GM23248 (cell line): ENCODE measurements around the gene LBP. TPM values are rescaled to one million over a fixed set of nuclear protein-coding genes. Genes with fewer than 3 reads are reported as not detected.

Experiments
- DNase-seq: peaks from one replicate; pipeline ENCODE4 v3.0.0-alpha.2; 2015
- H2AFZ ChIP-seq: fragments of 200-600 bp; sonication (generic); 2 replicates; pipeline ENCODE4 v1.6.1; 2016; ENCODE audit warnings: antibody characterized with exemption
- H3F3A ChIP-seq: fragments of 200-600 bp; sonication (generic); 2 replicates; pipeline ENCODE4 v1.6.1; 2016; ENCODE audit warnings: mild to moderate bottlenecking, antibody characterized with exemption, mixed run types; ENCODE audit not compliant: insufficient read depth
- H3K27ac ChIP-seq: fragments of 200-600 bp; sonication (generic); 2 replicates; pipeline ENCODE4 v1.5.1; 2016; ENCODE audit warnings: mild to moderate bottlenecking
- H3K27me3 ChIP-seq: fragments of 200-600 bp; sonication (generic); replicated peaks from 2 replicates; pipeline ENCODE4 v1.6.1; 2016; ENCODE audit warnings: mild to moderate bottlenecking; ENCODE audit not compliant: insufficient read depth
- H3K36me3 ChIP-seq: fragments of 200-600 bp; sonication (generic); 2 replicates; pipeline ENCODE4 v1.6.1; 2016; ENCODE audit warnings: low read depth, mild to moderate bottlenecking
- H3K4me1 ChIP-seq: fragments of 200-600 bp; sonication (generic); 2 replicates; pipeline ENCODE4 v1.6.1; 2016; ENCODE audit warnings: mild to moderate bottlenecking; ENCODE audit not compliant: insufficient read depth
- H3K4me2 ChIP-seq: fragments of 200-600 bp; sonication (generic); one replicate; pipeline ENCODE4 v1.6.1; 2016; ENCODE audit warnings: mild to moderate bottlenecking; ENCODE audit not compliant: unreplicated experiment
- H3K4me3 ChIP-seq: fragments of 200-600 bp; sonication (generic); 2 replicates; pipeline ENCODE4 v1.5.1; 2016; ENCODE audit warnings: mild to moderate bottlenecking
- H3K79me2 ChIP-seq: fragments of 200-600 bp; sonication (generic); 2 replicates; pipeline ENCODE4 v1.6.1; 2016; ENCODE audit warnings: mild to moderate bottlenecking; ENCODE audit not compliant: insufficient read depth
- H3K9ac ChIP-seq: fragments of 200-600 bp; sonication (generic); 2 replicates; pipeline ENCODE4 v1.6.1; 2016; ENCODE audit warnings: mild to moderate bottlenecking
- H3K9me2 ChIP-seq: fragments of 200-600 bp; sonication (generic); 2 replicates; pipeline ENCODE4 v1.6.1; 2016; ENCODE audit warnings: mixed run types, mild to moderate bottlenecking, moderate library complexity; ENCODE audit not compliant: insufficient read depth
- H3K9me3 ChIP-seq: fragments of 200-600 bp; sonication (generic); one replicate; pipeline ENCODE4 v1.6.1; 2017; ENCODE audit warnings: low read depth
- H4K20me1 ChIP-seq: fragments of 200-600 bp; sonication (generic); 2 replicates; pipeline ENCODE4 v1.6.0; 2016; ENCODE audit not compliant: insufficient read depth
- EZH2 ChIP-seq: fragments of 200-600 bp; sonication (generic); IDR thresholded peaks from 2 replicates; pipeline ENCODE4 v1.6.1; 2018; ENCODE audit warnings: antibody characterized with exemption, mild to moderate bottlenecking; ENCODE audit not compliant: insufficient read depth, poor library complexity, severe bottlenecking
- EZH2phosphoT487 ChIP-seq: fragments of 200-600 bp; sonication (generic); IDR thresholded peaks from 2 replicates; pipeline ENCODE4 v1.6.1; 2018; ENCODE audit warnings: antibody characterized with exemption, moderate library complexity, mild to moderate bottlenecking, low read depth; ENCODE audit not compliant: insufficient read depth
- WGBS, 2 experiments: methylation state at CpG; one replicate each; pipeline ENCODE4 v1.1.6; 2015 to 2017; ENCODE audit warnings: low lambda C conversion rate in 2 of 2, low coverage in 1 of 2; ENCODE audit errors: missing lambda C conversion rate in 2 of 2; 5-methylcytosine and 5-hydroxymethylcytosine counted together
- in situ Hi-C: fragments of 300-500 bp; cut with MboI; formaldehyde crosslinking; loops from 2 replicates; pipeline ENCODE4 v1.15.0; 2020
- polyA plus RNA-seq: library from polyadenylated mRNA; unstranded; fragments of >200 nt; fragmentation: Nextera tagmentation; extraction: Ambion mirVana; gene quantifications from 2 replicates; pipeline ENCODE4 v1.2.1, GENCODE V29; 2016
- total RNA-seq: library from RNA; depleted of rRNA; stranded (reverse); fragments of >200 nt; shearing (Covaris generic); gene quantifications from 2 replicates; pipeline ENCODE4 v1.2.3, GENCODE V29; 2014; rRNA removed

LBP gene
- total RNA-seq (not detected in 2 replicates), polyA plus RNA-seq (not detected in 2 replicates)

GRCh38 chr20:38346247-38346651 lies at the start of gene LBP:
LBP (plus strand) TSS chr20:38346482; CDS start chr20:38346517, 35 bp downstream.
- in situ Hi-C loops, result no loop called here
- no peaks in the 10 kb centered on the region for H3K9me3 ChIP-seq

DNA sequence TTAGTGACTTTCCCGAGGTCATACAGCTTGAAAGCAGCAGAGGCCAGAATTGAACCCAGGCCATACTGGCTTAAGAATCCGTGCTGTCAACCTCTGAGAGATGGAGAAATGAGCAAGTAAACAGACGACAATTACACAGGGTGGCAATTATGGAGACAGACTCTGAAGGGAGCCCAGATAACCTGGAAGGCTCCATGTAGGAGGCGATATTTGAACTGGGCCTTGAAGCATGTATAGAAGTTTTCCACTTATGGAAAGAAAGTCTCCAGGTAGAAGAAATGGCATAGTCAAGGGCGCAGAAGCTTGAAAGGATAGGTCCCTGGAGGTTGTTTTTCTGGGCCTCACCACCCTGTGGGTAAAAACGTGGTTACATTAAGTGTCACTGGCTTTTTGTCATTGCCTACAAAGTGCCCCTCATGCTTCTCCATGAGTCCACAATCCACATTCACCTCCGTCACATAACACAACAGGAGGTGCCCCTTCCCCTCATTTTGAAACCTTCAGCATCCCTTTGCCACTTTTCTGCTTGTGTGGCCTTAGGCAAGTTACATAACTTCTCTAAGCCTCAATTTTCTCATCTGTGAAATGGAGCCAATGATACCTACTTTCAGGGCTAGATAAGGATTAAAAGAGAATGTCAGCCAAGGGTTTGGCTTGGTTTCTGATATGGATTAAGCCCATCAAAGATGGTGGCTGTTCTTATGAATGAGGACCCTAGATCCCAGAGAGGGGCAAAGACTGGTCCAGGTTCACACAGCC lies 48.2 kb upstream of the LBP start:
- Histone ChIP-seq H3K9ac (peak overlapping the region; percentile 53), H3K36me3 (no peaks in the 10 kb centered on the region), H3K9me3 (no peaks in the 10 kb centered on the region), H3F3A (no peaks in the 10 kb centered on the region), H2AFZ (peak overlapping the region; percentile 84), H3K79me2 (no peaks in the 10 kb centered on the region), H3K4me3 (no peak overlapping the region), H3K4me1 (peaks cover 9% of the 10 kb centered on the region), H3K27me3 (no peaks in the 10 kb centered on the region), H3K9me2 (no peaks in the 10 kb centered on the region), H3K27ac (peak overlapping the region; percentile 36), H3K4me2 (no peak overlapping the region), H4K20me1 (no peaks in the 10 kb centered on the region)
- no peak for DNase-seq
- WGBS, 2 experiments, result 96 to 98% methylated on average over 7 of the region's 7 CpGs
- TF ChIP-seq EZH2 (no peak), EZH2phosphoT487 (no peak)
- in situ Hi-C loops, result no loop called here

More at GRCh38 chr20:38346247-38346651, at the start of gene LBP:
- Histone ChIP-seq H3K4me1 (no peaks in the 10 kb centered on the region), H3K79me2 (no peaks in the 10 kb centered on the region), H2AFZ (no peak within 1 kb of the TSS), H3K27me3 (peaks cover 24% of the 10 kb centered on the region), H3K9me2 (no peaks in the 10 kb centered on the region), H3K4me3 (no peak within 1 kb of the TSS), H3K4me2 (no peak within 1 kb of the TSS), H3K9ac (no peak within 1 kb of the TSS), H3F3A (no peaks in the 10 kb centered on the region), H3K36me3 (no peaks in the 10 kb centered on the region), H3K27ac (no peak within 1 kb of the TSS), H4K20me1 (no peaks in the 10 kb centered on the region)
- TF ChIP-seq EZH2phosphoT487, result no peak
- TF ChIP-seq EZH2, result no peak
- DNase-seq, result no peak
- WGBS, 2 experiments, result 69 to 70% methylated on average over 8 of the region's 8 CpGs

- no peaks in the 10 kb centered on the region for H4K20me1 ChIP-seq
- H3K27ac ChIP-seq, result peak overlapping the region; percentile 36
- no peaks in the 10 kb centered on the region for H3K9me3 ChIP-seq
- no peaks in the 10 kb centered on the region for H3K79me2 ChIP-seq
- H3K36me3 ChIP-seq, result no peaks in the 10 kb centered on the region
- H2AFZ ChIP-seq, result peak overlapping the region; percentile 84
- peaks cover 9% of the 10 kb centered on the region for H3K4me1 ChIP-seq
- H3K4me2 ChIP-seq, result no peak overlapping the region
- H3F3A ChIP-seq, result no peaks in the 10 kb centered on the region
- in situ Hi-C loops, result no loop called here
- H3K9ac ChIP-seq, result peak overlapping the region; percentile 53
- 11 to 21% methylated on average over 13 of the region's 13 CpGs for WGBS, 2 experiments
- peak; percentile 78 for DNase-seq
- no peaks in the 10 kb centered on the region for H3K27me3 ChIP-seq
- H3K4me3 ChIP-seq, result no peak overlapping the region
- no peaks in the 10 kb centered on the region for H3K9me2 ChIP-seq
- TF ChIP-seq EZH2phosphoT487 (no peak), EZH2 (no peak)
Measured at GRCh38 chr20:38298768-38299288, 47.5 kb upstream of the LBP start.

DNA sequence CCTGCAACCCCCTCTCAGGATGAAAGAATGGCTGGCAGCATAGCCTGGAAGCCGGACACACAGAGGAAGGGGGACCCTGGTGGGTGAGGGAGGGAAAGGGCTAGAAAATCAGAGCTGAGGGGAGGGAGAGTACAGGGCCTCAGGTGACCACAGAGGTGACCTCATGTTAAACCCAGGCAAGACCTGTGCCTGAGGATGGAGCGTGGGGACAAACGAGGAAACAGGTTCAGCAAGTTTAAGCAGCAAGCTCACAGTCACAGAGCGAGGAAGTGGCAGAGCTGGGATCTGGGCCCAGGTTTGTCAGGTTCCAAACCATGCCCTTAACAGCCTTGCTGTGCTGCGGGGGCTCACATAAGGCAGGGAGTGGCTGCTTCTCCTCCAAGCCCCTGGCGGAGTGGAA lies 46.3 kb upstream of the LBP start:
- no peak overlapping the region for H2AFZ ChIP-seq
- no peaks in the 10 kb centered on the region for H3K27me3 ChIP-seq
- H3K4me1 ChIP-seq, result peaks cover 9% of the 10 kb centered on the region
- TF ChIP-seq EZH2phosphoT487 (no peak), EZH2 (no peak)
- H4K20me1 ChIP-seq, result no peaks in the 10 kb centered on the region
- no peak overlapping the region for H3K27ac ChIP-seq
- no peaks in the 10 kb centered on the region for H3F3A ChIP-seq
- H3K9ac ChIP-seq, result no peak overlapping the region
- no peaks in the 10 kb centered on the region for H3K79me2 ChIP-seq
- no peak for DNase-seq
- no peaks in the 10 kb centered on the region for H3K9me2 ChIP-seq
- WGBS, 2 experiments, result 87 to 95% methylated on average over 6 of the region's 6 CpGs
- no peaks in the 10 kb centered on the region for H3K36me3 ChIP-seq
- no peaks in the 10 kb centered on the region for H3K9me3 ChIP-seq
- H3K4me2 ChIP-seq, result no peak overlapping the region
- in situ Hi-C loops, result no loop called here
- H3K4me3 ChIP-seq, result no peak overlapping the region
